Measurements from ENCODE around the gene AKAIN1.

Gene AKAIN1

DNA sequence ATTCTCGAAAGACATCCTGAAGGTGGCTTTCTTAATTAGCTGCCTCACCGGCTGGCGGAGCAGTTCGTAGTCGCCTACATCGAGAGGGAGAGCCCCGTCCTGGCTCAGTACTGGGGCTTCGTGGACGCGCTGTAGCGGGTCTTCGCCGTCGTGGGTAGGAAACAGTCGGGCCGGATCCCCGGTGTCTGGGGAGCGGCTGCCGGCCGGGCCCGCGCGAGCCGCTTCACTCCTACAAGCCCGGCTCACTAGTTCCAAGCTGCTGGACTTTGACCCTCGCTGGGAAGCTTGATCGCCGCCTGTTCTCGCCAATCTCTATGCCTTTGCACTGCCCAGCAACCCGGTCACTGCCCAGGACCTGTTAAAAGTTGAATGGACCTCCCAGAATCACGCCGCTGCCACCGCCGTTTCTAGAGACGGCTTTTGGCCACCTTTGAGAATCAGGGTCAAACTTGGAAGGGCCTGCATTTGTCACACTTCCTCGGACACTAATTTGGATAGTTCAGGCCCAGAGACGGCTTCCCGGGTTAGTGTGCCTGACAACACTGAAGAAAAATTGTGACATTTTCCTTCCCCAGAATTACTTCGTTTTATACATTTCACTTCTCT, 41.4 kb upstream of the AKAIN1 start:
- H3K4me2 ChIP-seq (ENCODE audit: low read depth, low read length), result peak overlapping the region; percentile 92
- peaks cover 16% of the 10 kb centered on the region; the same call in 1 of the 2 replicates for H3F3A ChIP-seq (ENCODE audit: insufficient read depth, low read length)
- H3K9me3 ChIP-seq (replicated peaks; ENCODE audit: insufficient read depth, low read length), result no peaks in the 10 kb centered on the region
- no peaks in the 10 kb centered on the region for H3K9me2 ChIP-seq (replicated peaks; ENCODE audit: insufficient read depth, low read length)
- TF ChIP-seq EZH2 (optimal IDR thresholded peaks at IDR 0.05; ENCODE audit: low read depth, low read length) (no peak), EZH2phosphoT487 (IDR thresholded peaks at IDR 0.05; ENCODE audit: low read length) (no peak)
- TF ChIP-seq, protein P1, sequence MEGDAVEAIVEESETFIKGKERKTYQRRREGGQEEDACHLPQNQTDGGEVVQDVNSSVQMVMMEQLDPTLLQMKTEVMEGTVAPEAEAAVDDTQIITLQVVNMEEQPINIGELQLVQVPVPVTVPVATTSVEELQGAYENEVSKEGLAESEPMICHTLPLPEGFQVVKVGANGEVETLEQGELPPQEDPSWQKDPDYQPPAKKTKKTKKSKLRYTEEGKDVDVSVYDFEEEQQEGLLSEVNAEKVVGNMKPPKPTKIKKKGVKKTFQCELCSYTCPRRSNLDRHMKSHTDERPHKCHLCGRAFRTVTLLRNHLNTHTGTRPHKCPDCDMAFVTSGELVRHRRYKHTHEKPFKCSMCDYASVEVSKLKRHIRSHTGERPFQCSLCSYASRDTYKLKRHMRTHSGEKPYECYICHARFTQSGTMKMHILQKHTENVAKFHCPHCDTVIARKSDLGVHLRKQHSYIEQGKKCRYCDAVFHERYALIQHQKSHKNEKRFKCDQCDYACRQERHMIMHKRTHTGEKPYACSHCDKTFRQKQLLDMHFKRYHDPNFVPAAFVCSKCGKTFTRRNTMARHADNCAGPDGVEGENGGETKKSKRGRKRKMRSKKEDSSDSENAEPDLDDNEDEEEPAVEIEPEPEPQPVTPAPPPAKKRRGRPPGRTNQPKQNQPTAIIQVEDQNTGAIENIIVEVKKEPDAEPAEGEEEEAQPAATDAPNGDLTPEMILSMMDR (IDR thresholded peaks at IDR 0.05; ENCODE audit: low read length), result no peak
- peak overlapping the region; percentile 91 for H3K4me3 ChIP-seq (ENCODE audit: low read length)
- no peaks in the 10 kb centered on the region for H3K27me3 ChIP-seq (replicated peaks; ENCODE audit: insufficient read depth, low read length)
- H4K20me1 ChIP-seq (ENCODE audit: insufficient read depth, low read length), result no peaks in the 10 kb centered on the region
- peak overlapping the region; percentile 96 for H2AFZ ChIP-seq (ENCODE audit: low read length)
- no peaks in the 10 kb centered on the region for H3K36me3 ChIP-seq (replicated peaks; ENCODE audit: insufficient read depth, low read length)
- H3K79me2 ChIP-seq (ENCODE audit: low read length), result peaks cover 15% of the 10 kb centered on the region
- H3K9ac ChIP-seq (ENCODE audit: low read length), result peak overlapping the region; percentile 92
- peak; percentile 22 for DNase-seq
- H3K4me1 ChIP-seq (ENCODE audit: low read length), result peaks cover 6% of the 10 kb centered on the region
- peak overlapping the region; percentile 98; the same call in 1 of the 2 replicates for H3K27ac ChIP-seq (ENCODE audit: low read length)

DNA sequence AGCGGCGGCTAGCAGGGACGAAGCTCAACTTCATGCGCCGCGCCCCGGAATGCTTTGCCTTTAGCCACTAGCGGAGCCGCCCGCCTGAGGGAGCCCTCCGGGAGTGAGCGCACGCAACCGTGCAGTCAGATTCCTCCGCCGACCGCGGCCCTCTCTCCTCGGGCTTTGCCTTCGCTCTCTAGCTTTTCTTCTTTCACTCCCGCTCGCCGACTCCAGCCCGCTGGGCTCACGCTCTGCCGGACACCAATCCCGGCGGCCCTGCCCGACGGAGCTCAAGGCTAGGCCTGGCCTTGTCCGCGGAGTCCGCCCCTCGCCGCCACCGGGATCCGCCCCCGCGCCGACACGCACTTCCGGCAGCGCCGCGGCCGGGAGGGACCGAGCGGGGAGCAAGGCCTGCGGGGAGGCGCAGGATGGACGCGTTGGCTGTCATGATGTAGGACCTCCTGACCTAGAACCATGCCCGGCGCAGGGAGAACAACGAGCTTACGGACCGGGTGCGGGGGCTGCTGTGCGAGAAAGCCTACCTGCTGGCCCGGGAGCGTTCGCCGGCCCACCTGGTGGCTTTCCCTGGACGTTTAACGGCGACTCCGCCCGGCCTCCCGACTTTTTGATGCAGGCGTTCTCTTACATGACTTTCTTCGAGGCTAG, 40.8 kb upstream of the AKAIN1 start:
- Histone ChIP-seq H2AFZ (ENCODE audit: low read length) (peak overlapping the region; percentile 96), H3K4me2 (ENCODE audit: low read depth, low read length) (peak overlapping the region; percentile 92), H3K27ac (ENCODE audit: low read length) (peak overlapping the region; percentile 98), H4K20me1 (ENCODE audit: insufficient read depth, low read length) (no peaks in the 10 kb centered on the region), H3K27me3 (replicated peaks; ENCODE audit: insufficient read depth, low read length) (no peaks in the 10 kb centered on the region), H3F3A (ENCODE audit: insufficient read depth, low read length) (peaks cover 16% of the 10 kb centered on the region; the same call in 1 of the 2 replicates), H3K9me3 (replicated peaks; ENCODE audit: insufficient read depth, low read length) (no peaks in the 10 kb centered on the region), H3K79me2 (ENCODE audit: low read length) (peaks cover 15% of the 10 kb centered on the region), H3K9ac (ENCODE audit: low read length) (peak overlapping the region; percentile 92), H3K4me3 (ENCODE audit: low read length) (peak overlapping the region; percentile 91), H3K9me2 (replicated peaks; ENCODE audit: insufficient read depth, low read length) (no peaks in the 10 kb centered on the region), H3K4me1 (ENCODE audit: low read length) (peaks cover 6% of the 10 kb centered on the region), H3K36me3 (replicated peaks; ENCODE audit: insufficient read depth, low read length) (no peaks in the 10 kb centered on the region)
- peak; percentile 84 for DNase-seq
- TF ChIP-seq EZH2 (optimal IDR thresholded peaks at IDR 0.05; ENCODE audit: low read depth, low read length) (no peak), EZH2phosphoT487 (IDR thresholded peaks at IDR 0.05; ENCODE audit: low read length) (no peak)
- TF ChIP-seq, protein P1 (IDR thresholded peaks at IDR 0.05; ENCODE audit: low read length), result no peak

DNA sequence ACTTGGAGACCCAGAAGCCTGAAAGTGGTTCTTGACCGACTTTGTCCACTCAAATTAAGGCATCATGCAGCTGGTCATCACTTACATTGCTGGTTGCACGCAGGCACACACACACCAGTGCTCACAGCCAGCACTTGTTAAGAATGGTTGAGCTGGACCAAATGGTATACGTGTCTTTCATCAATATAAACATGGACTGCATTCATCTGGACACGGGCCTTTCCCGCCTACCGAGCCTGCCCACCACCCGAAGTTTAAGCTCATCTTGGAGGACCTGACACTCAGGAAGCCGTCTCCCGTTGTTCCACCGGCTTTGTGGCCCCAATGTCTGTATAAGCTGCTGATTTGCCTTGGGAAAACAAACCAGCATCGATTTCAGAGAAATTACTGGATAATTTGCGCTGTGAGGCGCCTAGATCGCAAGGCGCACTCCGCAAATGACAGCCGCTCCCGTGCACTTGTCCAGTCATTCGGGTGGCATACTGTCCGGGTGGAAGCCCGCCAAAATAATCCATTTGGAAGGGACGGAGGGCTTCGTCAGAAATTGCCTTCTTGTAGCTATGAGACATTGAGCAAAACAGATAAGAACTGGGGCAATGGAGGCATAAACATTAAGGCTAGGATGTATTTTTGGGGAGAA, 40.1 kb upstream of the AKAIN1 start:
- Histone ChIP-seq H3K4me3 (ENCODE audit: low read length) (peak overlapping the region; percentile 91), H3K79me2 (ENCODE audit: low read length) (peaks cover 15% of the 10 kb centered on the region), H3K9me2 (replicated peaks; ENCODE audit: insufficient read depth, low read length) (no peaks in the 10 kb centered on the region), H3K4me2 (ENCODE audit: low read depth, low read length) (peak overlapping the region; percentile 92), H2AFZ (ENCODE audit: low read length) (peak overlapping the region; percentile 96), H3K27ac (ENCODE audit: low read length) (peak overlapping the region; percentile 98), H3K36me3 (replicated peaks; ENCODE audit: insufficient read depth, low read length) (no peaks in the 10 kb centered on the region), H3F3A (ENCODE audit: insufficient read depth, low read length) (peaks cover 16% of the 10 kb centered on the region; the same call in 1 of the 2 replicates), H3K4me1 (ENCODE audit: low read length) (peaks cover 6% of the 10 kb centered on the region), H3K9ac (ENCODE audit: low read length) (peak overlapping the region; percentile 92), H3K27me3 (replicated peaks; ENCODE audit: insufficient read depth, low read length) (no peaks in the 10 kb centered on the region), H3K9me3 (replicated peaks; ENCODE audit: insufficient read depth, low read length) (no peaks in the 10 kb centered on the region), H4K20me1 (ENCODE audit: insufficient read depth, low read length) (no peaks in the 10 kb centered on the region)
- peak; percentile 21 for DNase-seq
- TF ChIP-seq, protein P1 (IDR thresholded peaks at IDR 0.05; ENCODE audit: low read length), result no peak
- TF ChIP-seq EZH2phosphoT487 (IDR thresholded peaks at IDR 0.05; ENCODE audit: low read length) (no peak), EZH2 (optimal IDR thresholded peaks at IDR 0.05; ENCODE audit: low read depth, low read length) (no peak)
